ENCODE data around the gene NGEF.

NGEF gene

GRCh38 chr2:232877940-232878511 lies 135.0 kb downstream of the NGEF start:
- Mint-ChIP-seq H3K27ac (peak overlapping the region in 1 of 2 donors; percentile 94), H3K9me3 (no peaks in the 10 kb centered on the region), H3K4me3 (peak overlapping the region in 1 of 2 donors; percentile 68), H3K4me1 (peaks cover 9% of the 10 kb centered on the region), H3K27me3 (peaks cover 32% of the 10 kb centered on the region)
- ATAC-seq (no peak), DNase-seq (no peak)

- Mint-ChIP-seq H3K27ac (no peak overlapping the region), H3K4me3 (peak overlapping the region; percentile 15 to 45), H3K4me1 (peaks cover 9% of the 10 kb centered on the region), H3K9me3 (no peaks in the 10 kb centered on the region), H3K27me3 (peaks cover 32% of the 10 kb centered on the region)
- ATAC-seq (peak; percentile 13), DNase-seq (no peak)
Measured at GRCh38 chr2:232876978-232877441, 136.0 kb downstream of the NGEF start.

- no peak for DNase-seq
- H3K4me3 Mint-ChIP-seq, result peak overlapping the region in 1 of 2 donors; percentile 60
- no peaks in the 10 kb centered on the region for H3K9me3 Mint-ChIP-seq
- peaks cover 32% of the 10 kb centered on the region for H3K27me3 Mint-ChIP-seq
- H3K27ac Mint-ChIP-seq, result no peak overlapping the region
- peaks cover 9% of the 10 kb centered on the region for H3K4me1 Mint-ChIP-seq
- ATAC-seq, result peak; percentile 45
Measured at GRCh38 chr2:232876161-232876977, 136.7 kb downstream of the NGEF start.

- H3K4me3 Mint-ChIP-seq, result peak overlapping the region; percentile 57 to 78
- H3K4me1 Mint-ChIP-seq, result peaks cover 9% of the 10 kb centered on the region
- H3K9me3 Mint-ChIP-seq, result no peaks in the 10 kb centered on the region
- no peak for DNase-seq
- peak; percentile 11 for ATAC-seq
- peaks cover 32% of the 10 kb centered on the region for H3K27me3 Mint-ChIP-seq
- H3K27ac Mint-ChIP-seq, result no peak overlapping the region
Measured at GRCh38 chr2:232875256-232876121, 137.6 kb downstream of the NGEF start.

DNA sequence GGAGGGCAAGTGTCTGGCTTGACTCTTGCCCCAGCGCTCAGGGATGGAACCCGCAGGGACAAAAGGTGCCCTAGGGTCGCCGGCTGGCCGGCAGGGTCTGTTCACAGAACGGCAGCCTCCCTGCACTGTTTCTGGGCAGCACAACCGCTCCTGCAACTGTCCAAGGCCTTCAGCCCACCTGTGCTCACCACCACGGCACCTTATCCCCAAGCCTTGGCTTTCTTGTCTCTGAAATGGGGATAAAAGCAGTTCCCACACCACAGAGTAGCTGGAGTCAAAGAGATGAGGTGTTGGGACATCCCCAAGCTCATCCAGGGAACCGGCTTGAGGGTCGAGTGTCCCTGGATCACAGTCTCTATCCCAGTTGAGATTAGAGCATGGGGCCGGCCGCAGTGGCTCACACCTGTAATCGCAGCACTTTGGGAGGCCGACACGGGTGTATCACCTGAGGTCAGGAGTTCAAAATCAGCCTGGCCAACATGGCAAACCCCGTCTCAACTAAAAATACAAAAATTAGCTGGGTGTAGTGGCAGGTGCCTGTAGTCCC lies 138.3 kb downstream of the NGEF start:
- H3K4me3 Mint-ChIP-seq, result peak overlapping the region; percentile 57 to 78

DNA sequence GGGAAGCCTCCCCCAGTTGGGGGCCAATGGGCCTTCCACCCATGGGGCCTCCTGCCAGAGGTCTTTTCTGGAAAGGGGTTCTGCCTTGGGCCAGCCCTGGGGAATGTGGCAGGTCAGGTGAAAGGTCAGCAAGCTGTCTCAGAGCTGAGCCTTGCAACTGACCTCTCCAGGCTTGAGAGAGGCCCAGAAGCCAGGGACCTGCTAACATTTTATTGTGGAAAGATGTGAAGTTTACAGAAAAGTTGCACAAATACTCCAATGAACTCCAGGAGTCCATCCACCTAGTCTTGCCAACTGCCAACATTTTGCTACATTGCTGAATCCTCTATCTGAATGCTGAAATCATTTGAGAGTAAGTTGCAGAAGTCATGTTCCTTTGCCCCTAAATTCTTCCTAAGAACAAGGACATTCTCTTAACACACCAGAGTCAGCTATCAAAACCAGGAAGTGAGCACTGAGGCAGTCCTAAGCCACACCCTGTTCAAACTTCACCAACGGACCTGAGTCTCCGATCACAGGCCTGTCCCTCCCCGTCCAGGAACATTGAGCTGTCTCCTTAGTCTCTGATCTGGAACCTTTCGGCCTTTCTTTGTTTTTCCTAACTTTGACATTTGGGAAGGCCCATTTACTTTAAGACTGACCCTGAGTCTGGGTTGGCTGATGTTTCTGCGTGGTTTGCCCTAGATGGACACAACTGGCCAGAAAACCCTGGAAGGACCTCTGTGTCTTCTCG lies 139.0 kb downstream of the NGEF start:
- Mint-ChIP-seq H3K9me3 (no peaks in the 10 kb centered on the region), H3K27me3 (peaks cover 32% of the 10 kb centered on the region), H3K4me3 (no peak overlapping the region), H3K27ac (no peak overlapping the region), H3K4me1 (peaks cover 9% of the 10 kb centered on the region)
- no peak for DNase-seq
- no peak for ATAC-seq

More for the DNA sequence above, 138.3 kb downstream of the NGEF start:
- ATAC-seq (no peak), DNase-seq (no peak)
- Mint-ChIP-seq H3K4me1 (peaks cover 9% of the 10 kb centered on the region), H3K9me3 (no peaks in the 10 kb centered on the region), H3K27me3 (peaks cover 32% of the 10 kb centered on the region), H3K27ac (no peak overlapping the region)

DNA sequence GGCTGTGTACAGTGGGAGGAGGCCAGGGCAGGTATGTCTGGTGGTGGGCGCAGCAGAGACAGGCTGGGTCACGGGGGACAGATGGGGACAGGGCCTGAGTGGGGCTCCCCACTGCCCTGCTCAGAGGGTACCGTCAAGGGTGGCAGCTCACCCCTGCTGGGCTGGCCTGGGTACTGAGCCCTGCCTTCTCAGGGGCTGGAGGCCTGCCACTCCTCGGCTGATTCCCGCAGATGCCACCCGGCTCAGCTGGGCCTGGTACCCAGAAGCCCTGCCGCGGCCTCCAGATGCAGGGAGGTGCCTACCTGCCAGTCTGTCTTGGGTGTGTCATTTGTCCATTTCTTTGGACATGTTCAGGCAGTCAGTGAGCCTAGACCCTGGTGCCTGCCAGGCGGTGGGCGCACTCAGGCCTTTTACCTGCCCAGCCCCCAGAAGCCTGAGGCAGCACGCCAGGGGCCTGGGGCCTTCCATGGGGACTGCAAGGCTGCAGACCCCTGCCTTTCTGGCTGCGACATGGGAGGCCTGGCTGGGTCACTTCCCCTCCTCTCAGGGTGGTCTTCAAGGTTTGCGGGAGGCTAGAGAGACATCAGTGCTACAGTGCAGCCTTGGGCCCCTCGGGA lies 139.7 kb downstream of the NGEF start:
- no peak overlapping the region for H3K27ac Mint-ChIP-seq
- no peak overlapping the region for H3K4me3 Mint-ChIP-seq
- DNase-seq, result no peak
- peaks cover 32% of the 10 kb centered on the region for H3K27me3 Mint-ChIP-seq
- peak; percentile 22 for ATAC-seq
- H3K4me1 Mint-ChIP-seq, result peaks cover 9% of the 10 kb centered on the region
- H3K9me3 Mint-ChIP-seq, result no peaks in the 10 kb centered on the region

DNA sequence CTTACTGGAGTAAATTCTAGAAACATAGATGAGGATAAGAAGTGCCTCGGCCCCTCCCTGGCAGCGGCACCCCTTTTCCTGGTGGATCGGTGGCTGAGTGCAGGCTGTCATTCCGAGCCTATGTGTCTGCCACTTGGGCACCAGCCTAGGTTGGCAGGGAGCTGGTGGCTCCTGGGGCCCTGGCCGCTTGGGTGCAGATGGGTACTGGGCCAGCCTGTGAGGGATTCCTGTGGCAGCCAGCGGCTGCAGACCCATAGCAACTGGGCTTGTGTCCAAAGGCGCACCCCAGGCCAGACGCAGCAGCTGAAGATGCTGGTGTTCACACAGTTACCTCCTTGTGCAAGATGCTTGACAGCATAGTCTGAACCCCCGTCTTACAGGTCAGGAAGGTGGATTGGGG lies 140.2 kb downstream of the NGEF start:
- peaks cover 28% of the 10 kb centered on the region for H3K27me3 Mint-ChIP-seq
- no peak for ATAC-seq
- H3K4me3 Mint-ChIP-seq, result no peak overlapping the region
- H3K4me1 Mint-ChIP-seq, result peaks cover 9% of the 10 kb centered on the region
- no peak for DNase-seq
- H3K27ac Mint-ChIP-seq, result no peak overlapping the region
- no peaks in the 10 kb centered on the region for H3K9me3 Mint-ChIP-seq

GRCh38 chr2:232871835-232872736 lies 141.0 kb downstream of the NGEF start:
- no peak overlapping the region for H3K4me3 Mint-ChIP-seq

DNA sequence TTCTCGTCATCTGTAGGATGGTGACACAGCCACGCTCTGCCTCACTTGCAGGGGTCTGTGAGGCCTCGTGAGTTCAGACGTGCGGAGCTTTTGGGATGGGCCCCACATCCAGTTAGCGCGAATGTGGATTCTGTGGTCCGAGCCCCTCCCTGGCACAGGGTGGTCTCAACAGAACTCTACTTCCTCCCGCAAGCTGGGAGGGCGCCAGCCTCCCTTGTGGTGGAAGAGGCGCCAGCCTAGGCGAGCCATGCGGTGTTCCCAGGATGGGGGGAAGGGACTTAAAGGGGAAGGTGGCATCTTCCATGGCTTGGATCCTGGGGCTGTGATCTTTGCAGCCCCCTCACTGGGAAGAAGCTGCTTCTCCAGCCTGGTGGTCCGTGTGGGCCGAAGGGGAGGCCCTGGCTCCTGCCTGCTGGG lies 141.6 kb downstream of the NGEF start:
- no peak overlapping the region for H3K27ac Mint-ChIP-seq

More at GRCh38 chr2:232871835-232872736, 141.0 kb downstream of the NGEF start:
- Mint-ChIP-seq H3K4me1 (peaks cover 9% of the 10 kb centered on the region), H3K27ac (no peak overlapping the region), H3K27me3 (peaks cover 21% of the 10 kb centered on the region), H3K9me3 (no peaks in the 10 kb centered on the region)
- ATAC-seq (no peak), DNase-seq (no peak)

DNA sequence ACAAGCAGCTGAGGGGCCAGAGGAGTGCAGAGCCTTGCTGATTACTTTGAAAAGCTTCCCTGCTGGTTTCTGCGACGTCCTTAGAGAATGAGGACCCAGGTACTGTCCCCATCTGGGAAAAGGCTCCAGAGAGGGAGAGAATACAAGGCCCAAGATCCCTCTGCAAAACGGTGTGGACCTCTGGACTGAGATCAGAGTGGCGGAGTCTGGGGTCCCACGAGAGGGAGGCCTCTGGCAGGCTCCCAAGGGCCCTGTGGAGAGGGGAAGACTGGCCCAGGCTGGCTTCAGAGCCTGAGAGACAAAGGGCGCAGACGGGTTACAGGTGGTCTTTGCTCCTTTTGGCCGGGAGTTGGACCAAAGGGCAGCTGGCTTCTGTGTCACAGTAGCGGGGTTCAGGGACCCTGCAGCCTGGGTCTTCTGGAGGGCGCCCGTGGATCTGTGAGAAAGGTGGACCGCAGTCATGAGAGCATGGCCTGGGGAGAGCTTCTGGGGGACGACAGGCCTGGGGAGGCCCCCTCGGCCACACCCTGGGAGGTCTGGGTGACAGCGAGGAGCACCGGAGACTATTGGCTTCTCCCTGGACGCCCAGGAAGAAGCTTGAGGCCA lies 142.2 kb downstream of the NGEF start:
- Mint-ChIP-seq H3K27me3 (peaks cover 19% of the 10 kb centered on the region), H3K27ac (no peak overlapping the region), H3K4me1 (peaks cover 9% of the 10 kb centered on the region), H3K4me3 (no peak overlapping the region), H3K9me3 (no peaks in the 10 kb centered on the region)
- ATAC-seq (no peak), DNase-seq (no peak)

More for the DNA sequence above, 141.6 kb downstream of the NGEF start:
- H3K27me3 Mint-ChIP-seq, result peaks cover 20% of the 10 kb centered on the region
- no peak for ATAC-seq
- peaks cover 9% of the 10 kb centered on the region for H3K4me1 Mint-ChIP-seq
- H3K4me3 Mint-ChIP-seq, result no peak overlapping the region
- no peak for DNase-seq
- H3K9me3 Mint-ChIP-seq, result no peaks in the 10 kb centered on the region

- Mint-ChIP-seq H3K4me1 (peaks cover 2% of the 10 kb centered on the region), H3K9me3 (no peaks in the 10 kb centered on the region), H3K4me3 (no peak within 1 kb of the TSS), H3K27me3 (peaks cover 12% of the 10 kb centered on the region), H3K27ac (peak within 1 kb of the TSS in 1 of 2 donors; percentile 46)
- DNase-seq (no peak), ATAC-seq (no peak)
Measured at GRCh38 chr2:232870018-232870765, 142.9 kb downstream of the NGEF start, which contains the start of gene SNORC. TSS of gene SNORC (plus strand) at chr2:232870264. CDS start at chr2:232870342, 78 bp downstream.

All from stimulated activated naive CD8-positive, alpha-beta T cell treated with anti-CD3 and anti-CD28 coated beads, Interleukin-15, amount 100 ng/mL, for 72 hours (primary cell).